HTR-8/SVneo (cell line): ENCODE results near the gene EPHA7.

Source experiments
- DNase-seq: peaks from one replicate; pipeline ENCODE4 v3.0.0; 2011; ENCODE audit warnings: low spot score, mixed read lengths; ENCODE audit not compliant: insufficient read length
- FAIRE-seq: peaks from 2 replicates; lab custom pipeline; 2011; peaks lifted over from hg19 to GRCh38; lab: Jason Lieb, UNC

EPHA7 gene

GRCh38 chr6:93394471-93394870, 24.9 kb downstream of the EPHA7 start:
- FAIRE-seq: no peak
- no peak for DNase-seq

GRCh38 chr6:93393554-93394074, 25.7 kb downstream of the EPHA7 start:
- FAIRE-seq (no peak), DNase-seq (no peak)

GRCh38 chr6:93392797-93393196, 26.6 kb downstream of the EPHA7 start:
- FAIRE-seq (no peak), DNase-seq (no peak)

GRCh38 chr6:93391965-93392364, 27.4 kb downstream of the EPHA7 start:
- DNase-seq (no peak), FAIRE-seq (no peak)

GRCh38 chr6:93389192-93389591, 30.2 kb downstream of the EPHA7 start:
- FAIRE-seq (no peak), DNase-seq (no peak)

GRCh38 chr6:93388070-93388469, 31.3 kb downstream of the EPHA7 start:
- FAIRE-seq: no peak

GRCh38 chr6:93376026-93376540, 43.3 kb downstream of the EPHA7 start:
- DNase-seq: no peak
- FAIRE-seq: no peak

More at GRCh38 chr6:93388070-93388469, 31.3 kb downstream of the EPHA7 start:
- DNase-seq: no peak

- FAIRE-seq: no peak
- DNase-seq: no peak
Observed at GRCh38 chr6:93373445-93373844, 45.9 kb downstream of the EPHA7 start.

- FAIRE-seq: no peak
- DNase-seq: no peak
Observed at GRCh38 chr6:93371756-93372155, 47.6 kb downstream of the EPHA7 start.

- DNase-seq (no peak), FAIRE-seq (no peak)
Observed at GRCh38 chr6:93369586-93370134, 49.7 kb downstream of the EPHA7 start.

- no peak for DNase-seq
- FAIRE-seq: no peak
Observed at GRCh38 chr6:93366506-93366905, 52.9 kb downstream of the EPHA7 start.

- no peak for DNase-seq
- FAIRE-seq: no peak
Observed at GRCh38 chr6:93365445-93365844, 53.9 kb downstream of the EPHA7 start.

GRCh38 chr6:93358435-93358834, 60.9 kb downstream of the EPHA7 start:
- FAIRE-seq (no peak), DNase-seq (no peak)

GRCh38 chr6:93352604-93353003, 66.8 kb downstream of the EPHA7 start:
- DNase-seq (no peak), FAIRE-seq (no peak)

GRCh38 chr6:93351222-93351621, 68.1 kb downstream of the EPHA7 start:
- DNase-seq (no peak), FAIRE-seq (no peak)

- FAIRE-seq: no peak
Observed at GRCh38 chr6:93350774-93351173, 68.6 kb downstream of the EPHA7 start.

GRCh38 chr6:93344333-93344835, 75.0 kb downstream of the EPHA7 start:
- DNase-seq (no peak), FAIRE-seq (no peak)

More at GRCh38 chr6:93350774-93351173, 68.6 kb downstream of the EPHA7 start:
- no peak for DNase-seq

GRCh38 chr6:93343476-93343875, 75.9 kb downstream of the EPHA7 start:
- FAIRE-seq (no peak), DNase-seq (no peak)

- FAIRE-seq (no peak), DNase-seq (no peak)
Observed at GRCh38 chr6:93341900-93342613, 77.3 kb downstream of the EPHA7 start.

GRCh38 chr6:93337772-93338394, 81.5 kb downstream of the EPHA7 start:
- no peak for FAIRE-seq

GRCh38 chr6:93337014-93337413, 82.3 kb downstream of the EPHA7 start:
- no peak for FAIRE-seq
- no peak for DNase-seq

More at GRCh38 chr6:93337772-93338394, 81.5 kb downstream of the EPHA7 start:
- no peak for DNase-seq
